NCI-H2196 treated with DMSO at 0.1 percent for 48 hours (cell line): ENCODE data around the gene PAGE2.
"Not testable (repeated sequence)": the region's sequence is repeated elsewhere in the genome, so short reads cannot be mapped to it uniquely, and the experiment has no call there.

ENCODE experiments used
- DNase-seq: peaks from one replicate; lab custom pipeline; 2025; ENCODE audit not compliant: unreplicated experiment; lab: John Stamatoyannopoulos, UW

PAGE2 gene

DNA sequence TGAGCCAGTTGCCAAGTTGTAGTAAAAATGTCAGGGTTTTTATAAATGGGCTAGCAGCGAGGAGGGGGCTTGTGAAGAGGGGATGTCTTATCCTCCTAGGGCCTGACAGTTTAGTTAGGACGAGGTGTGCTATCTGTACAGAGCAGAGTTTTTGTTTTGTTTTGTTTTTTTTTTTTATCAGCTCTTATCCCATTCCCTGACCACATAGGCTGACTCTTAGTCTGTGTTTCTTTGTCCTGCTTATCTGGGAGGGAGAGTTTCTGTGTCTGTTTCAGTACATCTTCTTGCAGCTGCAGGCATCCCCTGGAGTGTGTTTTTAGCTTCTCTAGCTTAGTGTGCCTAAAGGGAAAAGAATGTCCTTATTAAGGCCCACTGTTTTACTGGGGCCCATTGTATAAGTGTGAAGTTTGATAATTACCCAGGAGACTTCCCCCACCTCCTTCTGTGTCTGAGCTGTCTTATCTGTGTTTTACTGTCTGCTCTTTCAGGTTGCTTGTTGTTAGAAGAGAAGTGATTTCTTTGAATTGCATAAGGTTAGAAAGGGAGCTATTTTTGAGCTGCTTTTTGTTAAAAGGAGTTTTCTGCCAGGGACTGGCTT, 32.0 kb downstream of the PAGE2 start:
- DNase-seq = no peak

DNA sequence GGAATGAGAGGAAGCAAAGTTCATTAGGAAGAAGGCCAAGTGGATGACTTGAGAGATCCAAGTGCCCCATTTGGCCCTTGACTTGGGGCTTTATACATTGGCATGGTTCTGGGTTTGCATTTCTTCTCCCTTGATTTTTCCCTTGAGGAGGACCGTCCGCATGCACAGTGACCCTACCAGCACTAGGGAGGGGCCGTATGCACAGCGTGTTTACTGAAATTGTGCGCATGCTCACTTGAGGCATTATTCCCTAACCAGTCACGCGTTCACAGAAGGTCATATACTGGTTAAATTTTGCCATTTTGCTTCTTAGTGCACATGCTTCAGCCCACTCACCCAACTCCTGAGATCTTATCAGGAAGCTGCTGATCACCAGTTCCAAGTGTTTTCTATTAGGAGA, 35.1 kb downstream of the PAGE2 start:
- no peak for DNase-seq

DNA sequence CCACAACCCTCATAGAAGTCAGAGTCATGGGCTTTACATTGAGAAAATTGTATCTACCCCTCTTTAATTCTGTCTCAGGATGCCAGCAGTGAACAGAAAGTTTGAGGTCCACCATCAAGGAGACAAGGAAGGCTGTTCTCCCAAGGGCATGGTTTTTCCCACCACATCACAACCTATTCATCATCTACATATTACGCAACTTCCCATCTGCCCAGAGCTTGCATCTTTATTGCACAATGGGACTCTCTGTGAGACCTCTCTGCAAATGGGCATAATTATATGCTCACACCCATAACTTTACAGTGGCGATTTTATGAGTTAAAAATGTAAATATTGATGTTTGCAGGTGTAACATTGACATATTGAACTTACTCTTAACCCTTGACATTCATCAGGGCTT, 38.9 kb downstream of the PAGE2 start:
- no peak for DNase-seq

DNA sequence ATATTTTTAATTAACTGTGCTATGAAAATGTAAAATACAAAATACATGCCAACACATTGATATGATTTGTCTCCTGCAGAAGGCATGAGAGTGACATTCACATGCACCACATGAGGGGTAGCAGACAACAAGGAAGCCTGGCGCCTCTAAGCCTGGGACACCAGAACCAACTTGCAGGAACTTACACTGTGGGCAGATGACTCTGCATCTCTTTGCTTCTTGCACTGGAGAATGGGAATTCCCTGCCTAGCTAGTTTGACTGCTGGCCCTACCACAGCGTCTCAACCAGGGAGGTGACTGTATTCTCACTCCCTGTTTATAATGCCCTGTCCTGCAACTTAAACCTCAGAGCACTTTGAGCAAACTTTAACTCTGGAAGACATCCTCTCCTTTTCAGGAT, 40.5 kb downstream of the PAGE2 start:
- no peak for DNase-seq

DNA sequence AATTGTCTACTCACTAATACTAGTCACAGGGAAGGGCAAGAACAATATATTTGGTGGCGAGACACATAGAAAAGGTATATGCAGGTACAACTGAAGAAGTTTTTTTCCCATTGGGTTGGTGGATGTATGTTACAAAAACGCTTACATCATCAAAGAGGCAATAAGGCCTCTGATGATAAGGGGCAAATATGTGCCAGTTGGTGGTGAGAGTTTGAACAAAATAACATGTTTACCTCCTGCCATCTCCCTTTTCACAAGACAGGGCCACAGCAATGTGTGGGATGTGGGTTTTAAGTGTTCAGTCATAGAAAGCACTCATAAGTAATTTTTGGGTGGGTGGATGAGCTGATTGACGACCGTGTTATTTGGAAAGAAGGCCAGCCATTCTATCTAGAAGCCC, 41.7 kb downstream of the PAGE2 start:
- no peak for DNase-seq

DNA sequence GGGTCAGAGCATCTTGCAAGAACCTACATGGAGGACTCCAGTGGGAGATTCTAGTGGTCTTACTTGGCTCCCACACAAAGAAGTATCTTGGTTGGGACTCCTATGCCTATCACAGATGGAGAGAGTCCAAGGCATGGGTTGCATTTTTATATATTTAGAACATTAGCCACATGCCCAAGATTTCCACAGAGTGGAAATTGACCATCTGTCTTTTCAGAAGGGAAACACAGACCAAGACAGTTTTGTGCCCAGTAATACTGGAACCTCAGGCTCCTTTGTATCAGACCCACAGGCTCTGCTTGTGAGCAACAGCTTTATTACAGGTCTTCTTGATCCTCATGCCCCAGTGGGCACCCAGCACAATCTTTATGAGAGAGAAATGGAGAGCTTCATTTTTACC, 43.6 kb downstream of the PAGE2 start:
- DNase-seq = no peak

DNA sequence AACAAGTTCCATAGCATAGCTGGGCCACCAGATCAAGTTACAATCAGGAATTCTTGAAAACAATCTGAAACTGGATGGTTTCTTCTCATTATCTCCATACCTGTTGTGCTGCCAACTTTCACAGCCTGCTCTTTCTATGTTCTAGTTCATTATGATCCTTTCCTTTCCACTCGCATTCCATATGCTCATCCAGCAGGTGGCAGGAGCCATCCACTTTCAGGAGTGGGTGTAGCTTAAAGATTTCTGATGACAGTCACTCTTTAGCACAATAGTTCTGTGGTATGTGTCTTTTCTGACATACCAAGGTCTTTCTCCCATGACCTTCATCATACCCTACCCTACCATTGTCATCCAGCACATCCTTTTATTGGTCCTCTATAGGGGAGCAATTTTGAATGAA, 46.4 kb downstream of the PAGE2 start:
- DNase-seq = no peak

DNA sequence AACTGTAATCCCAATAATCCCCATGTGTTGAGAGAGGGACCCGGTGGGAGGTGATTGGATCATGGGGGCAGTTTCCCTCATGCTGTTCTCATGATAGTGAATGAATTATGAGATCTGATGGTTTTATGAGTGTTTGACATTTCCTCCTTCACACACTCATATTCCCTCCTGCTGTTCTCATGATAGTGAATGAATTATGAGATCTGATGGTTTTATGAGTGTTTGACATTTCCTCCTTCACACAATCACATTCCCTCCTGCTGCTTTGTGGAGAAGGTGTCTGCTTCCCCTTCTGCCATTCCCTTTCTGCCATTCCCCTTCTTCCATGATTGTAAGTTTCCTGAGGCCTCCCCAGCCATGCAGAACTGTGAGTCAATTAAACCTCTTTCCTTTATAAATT, 52.0 kb downstream of the PAGE2 start:
- DNase-seq = not testable (repeated sequence)
